ENCODE data around the gene FERMT3. TPM values are rescaled to one million over a fixed set of nuclear protein-coding genes. Genes with fewer than 3 reads are reported as not detected.

FERMT3 gene
- total RNA-seq, 1 experiment from 2014 or later: 10.6 TPM

DNA sequence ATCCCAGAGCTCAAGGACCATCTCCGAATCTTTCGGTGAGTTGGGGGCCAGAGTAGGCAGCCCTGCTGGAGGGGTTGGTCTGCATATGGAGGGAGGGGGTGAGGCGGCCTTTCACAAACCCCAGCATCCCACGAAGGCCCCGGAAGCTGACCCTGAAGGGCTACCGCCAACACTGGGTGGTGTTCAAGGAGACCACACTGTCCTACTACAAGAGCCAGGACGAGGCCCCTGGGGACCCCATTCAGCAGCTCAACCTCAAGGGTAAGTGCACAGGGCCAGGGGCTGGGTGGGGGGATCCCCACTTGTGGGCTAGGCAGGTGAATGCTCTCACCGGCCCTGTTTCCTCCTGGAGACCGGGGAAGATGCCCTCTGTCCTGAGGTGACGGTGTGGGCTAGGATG, 13.2 kb downstream of the FERMT3 start:
- Histone ChIP-seq H3K9ac (ENCODE audit: extremely low read depth, insufficient read length, low read length) (no peak overlapping the region), H3K9me3 (ENCODE audit: control insufficient read depth, low read depth, low read length) (no peaks in the 10 kb centered on the region), H2BK20ac (ENCODE audit: low read depth, low read length, poor library complexity, severe bottlenecking) (no peak overlapping the region), H3K18ac (ENCODE audit: insufficient read length, low read depth, low read length) (no peak overlapping the region), H4K8ac (replicated peaks; ENCODE audit: insufficient read length, low read depth, low read length) (no peak overlapping the region), H3K23ac (ENCODE audit: insufficient read length, low read depth, low read length) (no peak overlapping the region), H3K56ac (ENCODE audit: insufficient read length, low read depth, low read length) (no peak overlapping the region), H2AFZ (ENCODE audit: low read length) (no peak overlapping the region), H3K23me2 (ENCODE audit: insufficient read length, low read depth, low read length, poor library complexity, severe bottlenecking) (no peaks in the 10 kb centered on the region), H3K79me2 (ENCODE audit: insufficient read depth, low read length) (no peaks in the 10 kb centered on the region), H3T11ph (ENCODE audit: low read length) (no peak overlapping the region), H3K4ac (ENCODE audit: low read depth, low read length) (no peak overlapping the region), H2BK15ac (ENCODE audit: low read depth, low read length) (no peak overlapping the region), H2BK12ac (ENCODE audit: insufficient read length, low read depth, low read length) (no peak overlapping the region), H3K4me1 (ENCODE audit: insufficient read depth, low read length) (no peaks in the 10 kb centered on the region), H2BK5ac (ENCODE audit: insufficient read length, low read length) (no peak overlapping the region), H3K27ac (ENCODE audit: insufficient read length, low read depth, low read length) (no peak overlapping the region), H4K20me1 (ENCODE audit: control insufficient read depth, insufficient read depth, insufficient read length) (no peaks in the 10 kb centered on the region), H3K79me1 (ENCODE audit: insufficient read depth, low read depth, low read length, poor library complexity, severe bottlenecking) (no peaks in the 10 kb centered on the region), H4K91ac (ENCODE audit: insufficient read length, low read depth, low read length) (no peak overlapping the region), H3K27me3 (ENCODE audit: insufficient read depth, low read length) (no peaks in the 10 kb centered on the region), H3K14ac (ENCODE audit: insufficient read depth, low read length) (no peak overlapping the region), H3K4me2 (ENCODE audit: insufficient read depth, insufficient read length, low read length) (no peak overlapping the region), H4K5ac (ENCODE audit: insufficient read length, low read depth, low read length) (no peak overlapping the region), H2AK5ac (ENCODE audit: insufficient read length, low read length) (no peak overlapping the region), H2BK120ac (ENCODE audit: low read depth, low read length, poor library complexity, severe bottlenecking) (no peak overlapping the region)
- TF ChIP-seq, protein P1, sequence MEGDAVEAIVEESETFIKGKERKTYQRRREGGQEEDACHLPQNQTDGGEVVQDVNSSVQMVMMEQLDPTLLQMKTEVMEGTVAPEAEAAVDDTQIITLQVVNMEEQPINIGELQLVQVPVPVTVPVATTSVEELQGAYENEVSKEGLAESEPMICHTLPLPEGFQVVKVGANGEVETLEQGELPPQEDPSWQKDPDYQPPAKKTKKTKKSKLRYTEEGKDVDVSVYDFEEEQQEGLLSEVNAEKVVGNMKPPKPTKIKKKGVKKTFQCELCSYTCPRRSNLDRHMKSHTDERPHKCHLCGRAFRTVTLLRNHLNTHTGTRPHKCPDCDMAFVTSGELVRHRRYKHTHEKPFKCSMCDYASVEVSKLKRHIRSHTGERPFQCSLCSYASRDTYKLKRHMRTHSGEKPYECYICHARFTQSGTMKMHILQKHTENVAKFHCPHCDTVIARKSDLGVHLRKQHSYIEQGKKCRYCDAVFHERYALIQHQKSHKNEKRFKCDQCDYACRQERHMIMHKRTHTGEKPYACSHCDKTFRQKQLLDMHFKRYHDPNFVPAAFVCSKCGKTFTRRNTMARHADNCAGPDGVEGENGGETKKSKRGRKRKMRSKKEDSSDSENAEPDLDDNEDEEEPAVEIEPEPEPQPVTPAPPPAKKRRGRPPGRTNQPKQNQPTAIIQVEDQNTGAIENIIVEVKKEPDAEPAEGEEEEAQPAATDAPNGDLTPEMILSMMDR (conservative IDR thresholded peaks at IDR 0.05): no peak
- no peak overlapping the region for H3K4me3 Mint-ChIP-seq
- peaks cover 3 to 4% of the 10 kb centered on the region in 2 experiments; a peak in 3 of 4 replicates for H3K4me1 Mint-ChIP-seq
- WGBS (ENCODE audit: extremely low coverage, insufficient read length, low lambda C conversion rate): no CpG with 5 or more reads among the region's 10 CpGs
- H3K27me3 Mint-ChIP-seq (ENCODE audit: low read depth): no peaks in the 10 kb centered on the region; the same call in 1 of the 2 replicates
- DNase-seq: no peak
- no peak overlapping the region for H3K27ac Mint-ChIP-seq
- no peaks in the 10 kb centered on the region for H3K9me3 Mint-ChIP-seq
- H3K36me3 Mint-ChIP-seq (ENCODE audit: insufficient read depth in 1 of 3, low read depth in 3 of 3): peaks cover 3 to 44% (median 22%) of the 10 kb centered on the region in 3 experiments
